Activated CD4-positive, CD25-positive, alpha-beta regulatory T cell (primary cell): ENCODE data around the gene TENM4.

ENCODE experiments used
- DNase-seq, 4 experiments: peaks; one replicate each; lab custom pipeline; 2025; lab: John Stamatoyannopoulos, UW

The TENM4 gene

DNA sequence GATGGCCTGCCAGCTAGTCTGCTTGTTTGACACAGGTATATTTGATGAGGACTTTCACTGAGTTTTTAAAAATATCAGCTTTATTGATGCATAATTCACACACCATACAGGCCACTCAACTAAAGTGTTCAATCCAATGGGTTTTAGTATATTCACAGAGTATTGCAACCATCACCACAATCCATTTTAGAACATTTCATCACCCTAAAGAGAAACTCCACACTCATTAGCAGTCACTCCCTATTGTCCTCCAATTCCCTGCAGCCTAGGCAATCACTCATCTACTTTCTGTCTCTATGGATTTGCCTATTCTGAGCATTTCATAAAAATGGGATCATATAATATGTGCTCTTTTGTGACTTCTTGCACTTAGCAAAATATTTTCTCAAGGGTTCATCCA, 468.2 kb downstream of the TENM4 start:
- DNase-seq = no peak

GRCh38 chr11:78972177-78972576, 468.7 kb downstream of the TENM4 start:
- DNase-seq = no peak

DNA sequence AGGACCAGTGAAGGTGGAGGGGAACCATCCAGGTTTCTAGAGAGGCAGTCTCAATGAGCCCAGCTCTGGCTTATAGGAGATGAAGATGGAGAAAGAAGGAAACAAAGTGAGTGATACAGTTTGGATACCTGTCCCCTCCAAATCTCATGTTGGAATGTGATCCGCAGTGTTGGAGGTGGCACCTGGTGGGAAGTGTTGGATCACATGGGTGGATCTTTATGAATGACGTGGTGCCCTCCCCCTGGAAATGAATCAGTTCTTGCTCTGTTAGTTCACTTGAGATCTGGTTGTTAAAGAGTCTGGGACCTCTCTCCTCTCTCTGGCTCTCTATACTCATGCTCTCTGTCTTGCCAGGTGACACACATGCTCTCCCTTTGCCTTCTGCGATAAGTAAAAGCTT, 473.0 kb downstream of the TENM4 start:
- no peak for DNase-seq

DNA sequence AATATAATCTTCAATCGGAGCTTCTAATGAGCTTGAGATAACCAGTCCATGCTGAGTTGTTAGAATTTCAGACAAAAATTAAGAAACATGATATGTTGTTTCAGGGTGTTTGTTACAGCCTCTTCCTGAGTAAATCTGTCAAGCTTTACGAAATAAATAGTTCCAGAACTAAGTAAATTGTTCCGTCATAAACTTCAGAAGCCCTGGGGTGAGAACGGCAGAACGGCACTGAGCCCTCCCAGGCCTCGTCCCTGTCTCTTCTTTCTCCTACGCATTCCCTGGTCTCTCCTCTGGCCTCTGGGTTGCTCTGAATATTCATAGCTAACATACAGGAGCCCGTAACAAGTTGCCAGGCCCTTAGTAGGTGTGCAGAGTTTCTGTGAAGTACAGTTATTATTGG, 475.4 kb downstream of the TENM4 start:
- no peak for DNase-seq

DNA sequence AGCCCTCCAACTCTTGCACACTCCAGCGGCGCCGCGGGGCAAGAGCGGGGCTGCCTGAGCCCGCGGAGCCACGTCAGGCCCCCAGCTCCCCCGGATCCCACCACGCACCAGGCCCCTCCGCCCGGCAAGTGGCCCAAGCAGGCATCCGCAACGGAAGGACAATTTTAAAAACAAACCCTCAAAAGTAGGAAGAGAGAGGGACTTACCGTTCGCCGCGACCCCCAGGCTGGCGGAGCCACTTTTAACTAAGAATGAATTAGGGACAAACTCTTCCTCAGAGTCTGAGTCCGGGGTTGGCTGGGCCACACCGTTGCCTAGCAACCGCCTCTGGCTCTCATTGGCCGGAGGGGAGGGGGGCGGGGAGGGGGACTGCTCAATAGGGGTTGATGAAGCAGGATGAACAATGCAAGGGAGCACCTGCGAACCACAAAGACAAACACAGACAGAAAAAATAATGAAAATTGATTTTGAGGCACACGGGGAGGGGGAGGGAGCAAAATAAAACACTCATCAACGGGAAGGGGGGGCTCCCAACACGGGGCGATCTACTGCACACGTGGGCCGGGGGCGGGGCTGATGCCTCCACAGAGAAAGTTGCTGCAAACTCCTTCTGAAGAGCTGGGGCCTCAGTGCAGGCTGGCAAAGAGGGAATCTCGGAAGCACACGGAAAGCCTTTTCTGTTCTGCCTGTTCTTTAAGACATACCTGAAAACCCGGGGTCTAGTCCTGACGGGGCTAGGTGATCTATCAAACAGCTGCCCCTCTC, 478.7 kb downstream of the TENM4 start:
- no peak for DNase-seq

- no peak for DNase-seq
Measured at GRCh38 chr11:78961247-78961646, 479.6 kb downstream of the TENM4 start.

DNA sequence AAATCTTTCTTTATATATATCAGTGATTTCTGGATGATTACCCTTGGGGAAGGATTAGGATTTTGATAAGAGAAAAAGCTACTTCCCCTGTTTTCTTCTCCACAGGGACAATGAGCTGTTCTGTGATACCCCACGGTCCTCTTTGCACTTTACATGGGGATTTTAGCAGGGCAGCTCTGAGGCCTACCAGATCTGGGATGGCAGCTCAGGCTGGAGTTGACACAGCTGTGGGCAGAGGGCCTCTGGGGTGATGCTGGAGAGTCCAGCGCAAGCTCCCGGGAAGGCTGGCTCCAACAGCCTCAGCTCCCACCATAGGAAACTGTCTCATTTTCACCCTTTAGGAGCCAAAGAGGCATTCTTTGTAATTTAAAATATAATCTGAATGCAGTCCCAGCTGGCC, 482.4 kb downstream of the TENM4 start:
- DNase-seq = no peak

DNA sequence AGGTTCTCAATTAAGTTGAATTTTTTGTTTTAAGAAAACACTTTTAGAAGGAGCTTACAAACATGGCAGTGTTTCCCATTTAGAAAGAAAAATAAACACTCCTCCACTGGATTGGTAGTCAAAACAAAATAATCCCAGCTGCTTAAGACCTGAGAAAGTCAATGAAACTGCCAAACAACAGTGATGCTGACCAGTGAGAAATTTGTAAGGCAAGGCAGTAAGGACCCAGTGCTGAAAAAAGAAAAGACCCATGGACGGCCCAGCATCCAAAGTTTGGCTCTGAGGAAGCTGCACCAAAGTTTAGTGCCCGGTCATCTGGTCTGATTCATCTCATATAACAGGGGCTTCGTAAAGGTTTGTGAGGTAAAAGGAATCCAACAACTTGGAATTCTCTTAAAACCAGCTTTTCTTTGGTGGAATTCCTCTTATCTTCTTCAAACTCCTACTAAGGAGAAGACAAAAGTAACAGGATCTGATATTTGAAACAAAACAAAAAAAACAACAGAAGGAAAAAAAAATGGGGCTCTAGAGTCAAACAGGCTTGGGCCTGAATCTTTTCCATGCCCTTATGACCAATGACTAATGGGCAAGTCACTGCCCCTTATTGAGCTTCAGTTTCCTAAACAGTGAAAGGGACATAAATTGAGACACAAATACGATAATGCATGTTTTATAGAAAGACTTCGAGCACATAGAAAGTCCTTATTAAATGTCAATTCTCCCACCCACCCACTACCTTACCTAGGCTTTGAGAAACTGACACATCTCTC, 483.2 kb downstream of the TENM4 start:
- DNase-seq = no peak

DNA sequence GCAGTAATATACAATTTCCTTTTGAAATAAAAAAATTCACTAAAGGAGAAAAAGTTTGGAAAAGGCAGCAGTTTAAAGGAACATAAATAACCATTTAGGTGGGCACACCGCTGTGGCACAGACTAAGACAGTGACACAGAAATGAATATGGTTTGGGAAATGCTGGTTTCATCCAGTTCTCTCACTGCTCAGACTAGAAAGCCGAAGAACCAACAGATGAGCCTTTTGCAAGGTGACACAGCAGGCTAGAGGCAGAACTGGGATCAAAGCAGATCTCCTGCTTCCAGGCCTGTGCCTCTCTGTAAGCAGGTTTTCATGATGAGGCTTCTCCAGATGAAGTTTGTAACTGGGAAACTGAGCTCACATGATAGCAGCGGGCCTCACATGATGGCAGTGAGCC, 486.1 kb downstream of the TENM4 start:
- no peak for DNase-seq

DNA sequence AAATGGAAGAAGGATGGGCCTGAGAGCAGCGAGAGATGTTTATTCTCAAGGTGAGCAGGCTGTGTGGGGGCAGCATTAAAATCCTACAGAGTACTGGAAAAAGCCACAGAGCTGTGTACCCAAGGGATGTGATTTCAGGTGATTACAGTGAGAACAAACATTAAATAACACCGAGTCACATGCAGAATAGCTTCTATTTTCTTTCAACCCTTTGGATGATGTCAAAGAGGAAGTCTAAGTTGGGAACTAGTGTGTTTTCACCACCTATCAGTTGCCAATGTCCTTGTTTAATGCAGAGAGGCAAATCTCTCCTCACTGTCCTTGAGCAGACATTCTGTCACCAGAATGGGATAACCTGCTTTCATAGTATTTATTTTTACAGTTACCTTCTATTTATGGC, 486.6 kb downstream of the TENM4 start:
- no peak for DNase-seq

DNA sequence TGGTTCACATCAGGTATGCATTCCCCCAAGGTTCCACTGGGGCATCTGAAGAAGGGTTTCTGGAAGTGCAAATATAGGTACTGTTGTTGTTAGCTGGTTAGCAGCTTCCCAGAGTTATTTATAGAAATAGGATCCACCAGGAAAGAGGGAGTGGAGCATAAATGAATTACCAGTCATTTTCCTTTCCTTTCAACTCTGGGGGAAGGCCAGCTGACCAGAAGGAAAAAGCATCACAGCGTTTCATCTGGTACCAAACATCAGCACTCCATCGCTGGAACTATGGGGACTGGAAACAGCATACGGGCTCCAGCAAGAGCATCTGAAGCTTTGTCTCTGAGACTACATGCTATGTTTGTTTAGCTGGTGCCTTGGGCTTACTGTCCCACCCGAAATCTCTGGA, 487.9 kb downstream of the TENM4 start:
- no peak for DNase-seq

- no peak for DNase-seq
Measured at GRCh38 chr11:78952175-78952574, 488.7 kb downstream of the TENM4 start.

GRCh38 chr11:78949976-78950690, 490.7 kb downstream of the TENM4 start:
- DNase-seq = no peak

DNA sequence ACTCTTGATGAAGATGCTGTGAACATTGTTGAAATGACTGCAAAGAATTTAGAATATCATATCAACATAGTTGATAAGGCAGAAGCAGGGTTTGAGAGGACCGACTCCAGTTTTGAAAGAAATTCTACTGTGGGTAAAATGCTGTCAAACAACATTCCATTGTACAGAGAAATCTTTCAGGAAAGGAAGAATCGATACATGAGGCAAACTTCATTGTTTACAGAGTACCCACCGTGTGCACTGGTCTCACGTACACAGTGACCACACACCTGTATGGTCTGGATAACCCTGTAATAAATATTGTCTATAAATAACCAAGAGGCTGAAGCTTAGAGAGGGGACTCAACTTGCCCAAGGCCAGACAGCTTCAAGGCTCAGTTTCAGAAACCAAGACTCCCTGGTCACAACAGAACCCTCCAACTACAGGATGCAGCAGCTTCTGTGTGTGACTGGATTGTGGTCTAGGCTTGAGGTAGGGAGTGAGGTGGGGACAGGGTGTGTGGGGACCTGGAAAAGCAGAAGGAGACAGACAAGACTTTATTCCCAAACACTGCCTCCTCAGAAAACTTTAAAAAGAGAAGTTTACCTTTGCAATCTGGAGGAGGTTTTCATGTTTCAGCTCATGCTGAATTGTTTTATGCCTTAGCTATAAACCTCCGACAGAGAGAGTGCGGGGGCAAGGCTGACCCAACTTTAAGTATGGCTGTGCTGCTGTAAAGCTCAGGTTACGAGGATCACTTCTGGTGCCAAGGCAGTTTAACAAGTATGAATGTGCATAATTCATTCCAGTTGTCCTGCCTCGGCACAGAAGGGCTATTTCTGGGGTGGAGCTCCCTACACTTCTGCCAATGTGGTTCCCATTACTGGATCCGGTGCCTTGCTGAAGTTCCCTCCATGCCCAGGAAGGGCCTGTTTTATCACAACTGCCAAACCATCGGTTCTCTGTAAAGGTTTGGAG, 493.6 kb downstream of the TENM4 start:
- no peak for DNase-seq

DNA sequence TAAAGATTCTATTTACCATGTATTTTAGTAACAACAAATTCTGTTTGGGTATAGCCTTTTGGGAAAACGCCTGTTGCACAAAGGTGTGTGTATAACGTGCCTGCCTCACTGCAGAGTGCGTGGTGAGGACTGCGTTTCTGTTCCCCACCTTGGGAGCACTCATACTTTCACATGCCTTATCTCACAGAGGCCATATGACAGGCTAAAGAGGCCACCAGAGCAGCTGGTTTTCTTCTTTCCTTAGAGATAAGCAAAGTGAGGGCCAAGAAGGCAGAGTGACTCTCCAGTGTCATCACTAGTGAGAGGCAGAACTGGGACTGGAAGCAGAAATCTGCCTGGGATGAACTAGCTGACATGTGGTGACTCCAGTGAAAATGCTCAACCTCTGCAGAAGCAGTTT, 497.0 kb downstream of the TENM4 start:
- no peak for DNase-seq

DNA sequence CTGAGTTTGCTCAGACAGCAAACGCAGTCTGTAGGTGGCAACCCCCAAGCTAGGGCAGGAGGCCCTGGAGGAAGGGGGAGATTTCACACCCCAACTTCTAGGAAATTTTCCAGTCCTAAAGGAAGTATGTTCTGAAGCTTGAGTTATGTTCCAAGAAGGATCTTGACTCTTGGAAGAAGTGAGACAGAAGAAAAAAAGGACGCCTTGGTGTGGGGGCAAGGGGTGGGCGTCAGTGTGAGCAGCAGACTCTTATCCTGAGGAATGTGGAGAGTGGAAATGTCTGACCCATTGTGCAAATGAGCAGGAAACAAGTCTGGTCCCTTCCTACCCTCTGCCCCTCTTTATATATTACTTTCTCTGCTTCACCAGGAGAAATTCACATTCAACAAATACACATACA, 497.7 kb downstream of the TENM4 start:
- DNase-seq = no peak

GRCh38 chr11:78941226-78941851, 499.5 kb downstream of the TENM4 start:
- no peak for DNase-seq

- DNase-seq = no peak
Measured at GRCh38 chr11:78940500-78941225, 500.2 kb downstream of the TENM4 start.

GRCh38 chr11:78938971-78939370, 501.9 kb downstream of the TENM4 start:
- no peak for DNase-seq

GRCh38 chr11:78938036-78938435, 502.8 kb downstream of the TENM4 start:
- DNase-seq = no peak
